B cell (primary cell): Measurements from ENCODE around the gene UMAD1. TPM values are rescaled to one million over a fixed set of nuclear protein-coding genes. Genes with fewer than 3 reads are reported as not detected.
A peak's percentile ranks its signal among the peaks of the same experiment; 100 is the strongest.

Source experiments
- ATAC-seq: fragments of 200-7000 bp; cut with Tn5 transposase; one replicate; pipeline ENCODE4 v1.10.0; 2021; ENCODE audit warnings: low read depth, mild to moderate bottlenecking, moderate number of reproducible peaks, moderate library complexity
- CTCF ChIA-PET: fragments of 350-600 bp; sonication (Branson Sonifier 250); formaldehyde crosslinking; loops from one replicate; lab custom pipeline; 2021; ENCODE audit warnings: antibody characterized with exemption, inconsistent platforms; lab: Charles Lee
- POLR2A ChIA-PET: fragments of 350-600 bp; sonication (Branson Sonifier 250); formaldehyde crosslinking; loops from one replicate; lab custom pipeline; 2021; ENCODE audit warnings: antibody characterized with exemption; lab: Charles Lee
- DNase-seq: peaks from one replicate; pipeline ENCODE4 v3.0.0; 2013
- H2AFZ ChIP-seq: 2 replicates; pipeline ENCODE4 v1.6.1; 2012; ENCODE audit warnings: mild to moderate bottlenecking, low read depth, low read length; ENCODE audit not compliant: insufficient read depth, poor library complexity, severe bottlenecking
- H3K27ac ChIP-seq, 2 donors: 1 replicate in 1 of 2; 2 replicates in 1 of 2; pipeline ENCODE4 v1.5.1; 2012 to 2013; ENCODE audit warnings: low read length in 2 of 2, mild to moderate bottlenecking in 2 of 2, moderate library complexity in 1 of 2
- H3K27me3 ChIP-seq, 4 experiments: fragments of 200-600 bp in 1 of 4; sonication (generic) in 1 of 4; replicated peaks in 1 of 4; 1 replicate in 2 of 4; 2 replicates in 2 of 4; pipeline versions ENCODE4 v1.6.1 to v1.7.0; 2013 to 2016; ENCODE audit warnings: low read length in 3 of 4, mild to moderate bottlenecking in 2 of 4, mixed read lengths in 1 of 4, moderate library complexity in 1 of 4; ENCODE audit not compliant: insufficient read depth in 4 of 4, control insufficient read depth in 3 of 4; ENCODE audit errors: control extremely low read depth in 1 of 4
- H3K36me3 ChIP-seq, 2 experiments: replicated peaks in 1 of 2; 1 replicate in 1 of 2; 2 replicates in 1 of 2; pipeline versions ENCODE4 v1.6.1 to v1.7.1; 2013; ENCODE audit warnings: low read length in 1 of 2; ENCODE audit not compliant: insufficient read depth in 2 of 2, control insufficient read depth in 1 of 2; ENCODE audit errors: control extremely low read depth in 1 of 2, extremely low read depth in 1 of 2
- H3K4me1 ChIP-seq, 2 donors: fragments of 200-600 bp in 1 of 2; sonication (generic) in 1 of 2; 1 replicate in 1 of 2; 2 replicates in 1 of 2; pipeline versions ENCODE4 v1.5.1 to v1.6.1; 2013 to 2017; ENCODE audit warnings: low read length in 2 of 2; ENCODE audit not compliant: control insufficient read depth in 2 of 2, insufficient read depth in 2 of 2
- H3K4me2 ChIP-seq: replicated peaks from 2 replicates; pipeline ENCODE3; 2012; ENCODE audit warnings: mild to moderate bottlenecking, low read depth, low read length; ENCODE audit not compliant: poor library complexity, severe bottlenecking
- H3K4me3 ChIP-seq, 5 experiments: fragments of 200-600 bp in 1 of 5; sonication (generic) in 1 of 5; 1 replicate in 3 of 5; 2 replicates in 2 of 5; pipeline versions ENCODE4 v1.5.1 to v1.7.0; 2011 to 2016; ENCODE audit warnings: low read length in 4 of 5, mild to moderate bottlenecking in 4 of 5, low read depth in 2 of 5, control low read depth in 1 of 5, moderate library complexity in 1 of 5; ENCODE audit not compliant: insufficient read depth in 1 of 5; ENCODE audit errors: control extremely low read depth in 1 of 5, extremely low read depth in 1 of 5
- H3K79me2 ChIP-seq: fragments of 200-600 bp; sonication (generic); one replicate; pipeline ENCODE4 v1.6.0; 2016; ENCODE audit warnings: low read length; ENCODE audit not compliant: control insufficient read depth, insufficient read depth
- H3K9ac ChIP-seq: fragments of 200-600 bp; sonication (generic); 2 replicates; pipeline ENCODE4 v1.6.1; 2017; ENCODE audit warnings: mild to moderate bottlenecking, low read length, moderate library complexity
- H3K9me3 ChIP-seq, 3 donors: one replicate each; pipeline versions ENCODE4 v1.6.1 to v1.7.1; 2013; ENCODE audit warnings: low read length in 2 of 3; ENCODE audit not compliant: control insufficient read depth in 2 of 3, insufficient read depth in 1 of 3; ENCODE audit errors: control extremely low read depth in 1 of 3
- H4K20me1 ChIP-seq: 2 replicates; pipeline ENCODE4 v1.6.0; 2012; ENCODE audit warnings: mild to moderate bottlenecking, low read length; ENCODE audit not compliant: insufficient read depth, control insufficient read depth, poor library complexity, severe bottlenecking
- H3K27ac Mint-ChIP-seq: one replicate; pipeline ENCODE4 v1.8.0; 2021; ENCODE audit warnings: mixed read lengths
- H3K27me3 Mint-ChIP-seq: one replicate; pipeline ENCODE4 v1.8.0; 2021; ENCODE audit warnings: mixed read lengths
- H3K4me1 Mint-ChIP-seq: one replicate; pipeline ENCODE4 v1.8.0; 2021; ENCODE audit warnings: mixed read lengths
- H3K4me3 Mint-ChIP-seq: one replicate; pipeline ENCODE4 v1.8.0; 2021; ENCODE audit warnings: mixed read lengths
- H3K9me3 Mint-ChIP-seq: one replicate; pipeline ENCODE4 v1.8.0; 2022; ENCODE audit warnings: mixed read lengths; ENCODE audit not compliant: insufficient read depth
- EZH2 ChIP-seq: IDR thresholded peaks from 2 replicates; pipeline ENCODE4 v1.6.1; 2012; ENCODE audit warnings: borderline replicate concordance, low read depth, mild to moderate bottlenecking, moderate library complexity, low read length; ENCODE audit not compliant: insufficient read depth, poor library complexity, severe bottlenecking
- WGBS: methylation state at CpG from one replicate; pipeline ENCODE4 v1.1.5; 2013; ENCODE audit warnings: missing lambda C conversion rate; ENCODE audit not compliant: insufficient coverage; 5-methylcytosine and 5-hydroxymethylcytosine counted together
- intact Hi-C: fragments of 100-400 bp; cut with micrococcal nuclease; formaldehyde crosslinking; loops from one replicate; pipeline ENCODE4 v1.10.0; 2022
- polyA plus RNA-seq: library from polyadenylated mRNA; depleted of rRNA; stranded (reverse); fragments of >200 nt; gene quantifications from 2 replicates; pipeline ENCODE4 v1.2.3, GENCODE V29; 2012
- total RNA-seq, 2 donors: library from RNA; stranded (reverse); fragments of 120-200 nt in 1 of 2; gene quantifications; 1 replicate in 1 of 2; 2 replicates in 1 of 2; pipeline versions ENCODE4 v1.2.3 to v1.2.4, GENCODE V29; 2013 to 2022
- TF ChIP-seq, protein P1 (sequence below): fragments of 200-600 bp; IDR thresholded peaks from one replicate; pipeline ENCODE4 v1.8.0; 2022; ENCODE audit warnings: antibody characterized with exemption, mild to moderate bottlenecking

Gene UMAD1
- total and polyA plus RNA-seq, 2 donors (not counting 1 experiment from before 2014, with no cell fraction given): 11.6 to 25.9 TPM

DNA sequence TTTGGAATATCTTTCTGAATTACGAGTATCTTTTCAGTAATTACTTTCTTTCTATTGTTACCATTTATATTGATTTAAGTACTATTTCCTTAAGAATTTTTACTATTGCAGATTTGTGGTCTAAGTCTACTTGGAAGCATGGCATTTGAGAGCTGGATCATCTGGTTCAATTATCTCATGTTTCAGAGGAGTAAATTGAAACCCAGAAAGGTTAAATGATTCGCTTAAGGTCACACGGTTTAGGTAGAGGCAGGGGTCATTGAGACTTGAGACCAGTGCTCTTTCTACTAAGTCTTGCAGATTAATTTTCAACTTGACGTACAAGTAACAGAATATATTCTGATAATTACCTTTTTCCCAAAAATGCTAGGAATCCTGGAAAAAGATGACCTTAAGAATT, 218.9 kb downstream of the UMAD1 start:
- Mint-ChIP-seq H3K4me1 (peaks cover 32% of the 10 kb centered on the region), H3K9me3 (peaks cover 6% of the 10 kb centered on the region), H3K27ac (no peak overlapping the region), H3K4me3 (no peak overlapping the region), H3K27me3 (no peaks in the 10 kb centered on the region)
- DNase-seq: no peak
- H3K9ac ChIP-seq: no peak overlapping the region
- peak overlapping the region in 1 of 2 donors; percentile 87 for H3K27ac ChIP-seq
- no CpG with 5 or more reads among the region's 4 CpGs for WGBS
- H3K27me3 ChIP-seq: no peaks in the 10 kb centered on the region
- POLR2A ChIA-PET: no interaction called here
- peak overlapping the region; percentile 71 for H3K4me2 ChIP-seq
- no peak for ATAC-seq
- CTCF ChIA-PET: interaction anchor here (1.1 kb wide), 1 partner anchor 178 kb away, joined by 3 read pairs; no protein-coding TSS in a partner anchor
- H4K20me1 ChIP-seq: no peaks in the 10 kb centered on the region
- TF ChIP-seq EZH2: no peak
- TF ChIP-seq, protein P1, sequence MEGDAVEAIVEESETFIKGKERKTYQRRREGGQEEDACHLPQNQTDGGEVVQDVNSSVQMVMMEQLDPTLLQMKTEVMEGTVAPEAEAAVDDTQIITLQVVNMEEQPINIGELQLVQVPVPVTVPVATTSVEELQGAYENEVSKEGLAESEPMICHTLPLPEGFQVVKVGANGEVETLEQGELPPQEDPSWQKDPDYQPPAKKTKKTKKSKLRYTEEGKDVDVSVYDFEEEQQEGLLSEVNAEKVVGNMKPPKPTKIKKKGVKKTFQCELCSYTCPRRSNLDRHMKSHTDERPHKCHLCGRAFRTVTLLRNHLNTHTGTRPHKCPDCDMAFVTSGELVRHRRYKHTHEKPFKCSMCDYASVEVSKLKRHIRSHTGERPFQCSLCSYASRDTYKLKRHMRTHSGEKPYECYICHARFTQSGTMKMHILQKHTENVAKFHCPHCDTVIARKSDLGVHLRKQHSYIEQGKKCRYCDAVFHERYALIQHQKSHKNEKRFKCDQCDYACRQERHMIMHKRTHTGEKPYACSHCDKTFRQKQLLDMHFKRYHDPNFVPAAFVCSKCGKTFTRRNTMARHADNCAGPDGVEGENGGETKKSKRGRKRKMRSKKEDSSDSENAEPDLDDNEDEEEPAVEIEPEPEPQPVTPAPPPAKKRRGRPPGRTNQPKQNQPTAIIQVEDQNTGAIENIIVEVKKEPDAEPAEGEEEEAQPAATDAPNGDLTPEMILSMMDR: no peak
- H3K79me2 ChIP-seq: peaks cover 9% of the 10 kb centered on the region
- peaks cover 31% of the 10 kb centered on the region in 2 donors for H3K4me1 ChIP-seq
- no peak overlapping the region for H2AFZ ChIP-seq
- H3K36me3 ChIP-seq: peaks cover 0 to 3% of the 10 kb centered on the region in 2 experiments
- peaks cover 0 to 17% (median 14%) of the 10 kb centered on the region in 3 donors for H3K9me3 ChIP-seq
- H3K4me3 ChIP-seq: no peak overlapping the region
- intact Hi-C loops: loop anchor here (5.0 kb wide), 1 partner anchor 42 kb away; no protein-coding TSS in a partner anchor

DNA sequence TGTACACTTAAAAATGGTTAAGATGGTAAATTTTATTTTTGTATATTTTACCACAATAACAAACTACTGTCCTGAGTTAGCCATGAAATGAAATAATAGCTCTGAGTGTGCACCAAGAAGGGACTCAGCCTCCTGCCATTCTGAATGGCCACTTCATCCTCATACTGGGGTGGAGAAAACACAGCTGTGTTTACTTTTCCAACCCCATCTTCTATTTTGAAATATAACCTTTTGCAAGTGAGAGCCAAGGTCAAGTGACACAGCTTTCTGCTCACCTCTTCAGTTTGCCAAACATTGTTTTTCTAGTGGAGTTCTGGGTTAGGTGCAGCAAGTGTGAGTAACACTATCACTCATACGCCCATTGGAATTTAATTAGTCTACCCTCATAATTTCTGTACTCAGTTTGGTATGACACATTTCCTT, 220.7 kb downstream of the UMAD1 start:
- ATAC-seq: no peak

More for the DNA sequence above, 220.7 kb downstream of the UMAD1 start:
- Histone ChIP-seq H3K36me3 (no peaks in the 10 kb centered on the region), H4K20me1 (no peaks in the 10 kb centered on the region), H3K9ac (no peak overlapping the region), H3K4me1 (peaks cover 26% of the 10 kb centered on the region in 2 donors), H3K4me3 (no peak overlapping the region), H3K79me2 (no peaks in the 10 kb centered on the region), H2AFZ (no peak overlapping the region), H3K4me2 (no peak overlapping the region), H3K9me3 (no peaks in the 10 kb centered on the region), H3K27ac (no peak overlapping the region), H3K27me3 (no peaks in the 10 kb centered on the region)
- Mint-ChIP-seq H3K27me3 (no peaks in the 10 kb centered on the region), H3K4me3 (no peak overlapping the region), H3K27ac (no peak overlapping the region), H3K4me1 (peaks cover 25% of the 10 kb centered on the region), H3K9me3 (peaks cover under 1% of the 10 kb centered on the region)
- intact Hi-C loops: no loop called here
- WGBS: no CpG with 5 or more reads among the region's 1 CpG
- ChIA-PET POLR2A (no interaction called here), CTCF (no interaction called here)
- no peak for DNase-seq
- no peak for TF ChIP-seq EZH2
- TF ChIP-seq, protein P1: no peak
